GM12878 (cell line): Measurements from ENCODE around the gene BLTP3B.

Experiments
- CTCF ChIP-seq, 3 experiments: IDR thresholded peaks in 2 of 3; conservative IDR thresholded peaks in 1 of 3; 2 replicates each; pipeline ENCODE4 v1.5.1; 2011; ENCODE audit warnings: low read depth in 3 of 3, low read length in 3 of 3, mild to moderate bottlenecking in 3 of 3, control low read depth in 2 of 3, moderate library complexity in 2 of 3, inconsistent platforms in 1 of 3, mixed read lengths in 1 of 3; ENCODE audit not compliant: control insufficient read depth in 2 of 3, insufficient read depth in 1 of 3; ENCODE audit errors: extremely low read depth in 1 of 3
- POLR2AphosphoS5 ChIP-seq: IDR thresholded peaks from 2 replicates; pipeline ENCODE4 v1.6.1; 2011; ENCODE audit warnings: mild to moderate bottlenecking, low read length, inconsistent platforms
- SREBF1 ChIP-seq: IDR thresholded peaks from 2 replicates; pipeline ENCODE4 v1.6.1; 2012; ENCODE audit warnings: mild to moderate bottlenecking, low read length
- SUZ12 ChIP-seq: fragments of 200-600 bp; sonication (generic); IDR thresholded peaks from one replicate; pipeline ENCODE4 v1.6.1; 2018; ENCODE audit warnings: antibody characterized with exemption, mild to moderate bottlenecking; ENCODE audit not compliant: unreplicated experiment
- ZNF592 ChIP-seq: fragments of 450-650 bp; IDR thresholded peaks from 2 replicates; pipeline ENCODE4 v1.6.1; 2017; ENCODE audit warnings: mild to moderate bottlenecking, moderate library complexity

GRCh38 chr12:100164153-100164704 lies 21.6 kb upstream of the BLTP3B start:
- no peak for TF ChIP-seq CTCF (IDR thresholded peaks at IDR 0.05 in 2 of 3, conservative IDR thresholded peaks at IDR 0.05 in 1 of 3; ENCODE audit: control insufficient read depth in 2 of 3, extremely low read depth in 1 of 3, insufficient read depth in 1 of 3, low read depth in 3 of 3, low read length in 3 of 3)
- TF ChIP-seq SUZ12, result no peak
- no peak for TF ChIP-seq SREBF1
- TF ChIP-seq ZNF592, result no peak
- TF ChIP-seq POLR2AphosphoS5, result no peak
